Medulla oblongata (tissue), 1 donor: ENCODE measurements around the gene PLCXD3.
"Not testable (repeated sequence)": the region's sequence is repeated elsewhere in the genome, so short reads cannot be mapped to it uniquely, and the experiment has no call there.

Source experiments
- DNase-seq: peaks from one replicate; pipeline ENCODE4 v3.0.0-alpha.2; 2015; ENCODE audit errors: extremely low spot score

PLCXD3 gene

GRCh38 chr5:41346609-41347008 lies 163.8 kb downstream of the PLCXD3 start:
- DNase-seq: no peak

GRCh38 chr5:41345295-41345694 lies 165.1 kb downstream of the PLCXD3 start:
- no peak for DNase-seq

- no peak for DNase-seq
Measured at GRCh38 chr5:41339339-41339738, 171.1 kb downstream of the PLCXD3 start.

- no peak for DNase-seq
Measured at GRCh38 chr5:41338136-41338675, 172.2 kb downstream of the PLCXD3 start.

- DNase-seq: no peak
Measured at GRCh38 chr5:41337724-41338123, 172.7 kb downstream of the PLCXD3 start.

- no peak for DNase-seq
Measured at GRCh38 chr5:41337216-41337615, 173.2 kb downstream of the PLCXD3 start.

- no peak for DNase-seq
Measured at GRCh38 chr5:41336471-41336870, 173.9 kb downstream of the PLCXD3 start.

GRCh38 chr5:41335596-41336181 lies 174.7 kb downstream of the PLCXD3 start:
- DNase-seq: peak; percentile 21

- DNase-seq: peak; percentile 82
Measured at GRCh38 chr5:41334758-41335157, 175.6 kb downstream of the PLCXD3 start.

GRCh38 chr5:41334221-41334620 lies 176.2 kb downstream of the PLCXD3 start:
- DNase-seq: no peak

GRCh38 chr5:41325074-41325473 lies 185.3 kb downstream of the PLCXD3 start:
- DNase-seq: no peak

- not testable (repeated sequence) for DNase-seq
Measured at GRCh38 chr5:41322826-41323225, 187.6 kb downstream of the PLCXD3 start.

GRCh38 chr5:41312478-41313060 lies 197.8 kb downstream of the PLCXD3 start:
- DNase-seq: no peak

GRCh38 chr5:41312066-41312465 lies 198.3 kb downstream of the PLCXD3 start:
- DNase-seq: no peak

GRCh38 chr5:41309275-41309674 lies 201.1 kb downstream of the PLCXD3 start:
- DNase-seq: no peak

- DNase-seq: no peak
Measured at GRCh38 chr5:41306005-41306404, 204.4 kb downstream of the PLCXD3 start.

GRCh38 chr5:41305056-41305455 lies 205.3 kb downstream of the PLCXD3 start:
- no peak for DNase-seq

- DNase-seq: no peak
Measured at GRCh38 chr5:41296066-41296465, 214.3 kb downstream of the PLCXD3 start.

- DNase-seq: no peak
Measured at GRCh38 chr5:41291323-41291722, 219.1 kb downstream of the PLCXD3 start.

- no peak for DNase-seq
Measured at GRCh38 chr5:41290810-41291209, 219.6 kb downstream of the PLCXD3 start.

- no peak for DNase-seq
Measured at GRCh38 chr5:41289970-41290464, 220.4 kb downstream of the PLCXD3 start.

- DNase-seq: no peak
Measured at GRCh38 chr5:41286696-41287095, 223.7 kb downstream of the PLCXD3 start.

- DNase-seq: no peak
Measured at GRCh38 chr5:41286165-41286564, 224.2 kb downstream of the PLCXD3 start.
